ENCODE results near the gene PMPCA.

PMPCA gene

DNA sequence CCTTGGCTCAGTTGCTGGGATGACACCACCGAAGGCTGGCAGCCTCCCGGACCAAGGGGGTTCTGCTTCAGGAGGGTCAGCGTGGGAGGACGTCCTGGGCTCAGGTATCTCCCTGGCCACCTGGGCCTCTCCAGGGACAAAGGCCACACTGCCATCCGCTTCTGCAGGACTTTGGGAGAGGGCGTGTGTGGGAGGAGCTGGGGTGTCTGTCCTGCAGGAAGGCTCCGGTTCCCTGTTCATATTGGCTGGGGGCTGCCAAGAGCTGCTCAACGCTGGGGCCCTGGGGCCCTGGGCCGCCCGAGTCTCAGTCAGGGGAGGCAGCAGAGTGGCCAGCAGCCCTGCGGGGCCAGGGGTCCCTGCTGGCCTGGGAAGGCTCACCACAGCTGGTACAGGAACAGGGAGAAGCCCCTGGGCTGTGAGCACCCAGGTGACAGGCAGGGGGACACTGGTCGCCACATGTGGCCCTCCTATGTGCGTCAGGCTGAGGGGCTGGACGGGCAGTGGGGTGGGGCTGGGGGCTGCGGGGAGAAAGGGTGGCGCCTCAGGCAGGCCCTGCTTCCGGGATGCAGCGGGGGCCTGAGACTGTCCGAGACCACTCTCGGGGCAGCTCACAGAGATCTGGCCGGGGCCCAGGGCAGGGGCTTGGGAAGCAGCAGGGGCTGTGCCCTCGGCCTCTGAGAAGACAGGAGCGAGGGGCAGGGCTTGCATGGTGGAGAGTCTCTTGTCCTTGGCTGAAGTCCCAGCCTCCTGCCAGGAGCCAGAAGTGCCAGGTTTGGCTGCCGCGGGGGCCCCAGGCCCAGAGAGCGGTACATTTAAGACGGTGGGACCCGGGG, 32.1 kb upstream of the PMPCA start:
- TF ChIP-seq, protein P1, sequence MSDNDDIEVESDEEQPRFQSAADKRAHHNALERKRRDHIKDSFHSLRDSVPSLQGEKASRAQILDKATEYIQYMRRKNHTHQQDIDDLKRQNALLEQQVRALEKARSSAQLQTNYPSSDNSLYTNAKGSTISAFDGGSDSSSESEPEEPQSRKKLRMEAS (IDR thresholded peaks at IDR 0.05): no peak
- TF ChIP-seq, protein P2, sequence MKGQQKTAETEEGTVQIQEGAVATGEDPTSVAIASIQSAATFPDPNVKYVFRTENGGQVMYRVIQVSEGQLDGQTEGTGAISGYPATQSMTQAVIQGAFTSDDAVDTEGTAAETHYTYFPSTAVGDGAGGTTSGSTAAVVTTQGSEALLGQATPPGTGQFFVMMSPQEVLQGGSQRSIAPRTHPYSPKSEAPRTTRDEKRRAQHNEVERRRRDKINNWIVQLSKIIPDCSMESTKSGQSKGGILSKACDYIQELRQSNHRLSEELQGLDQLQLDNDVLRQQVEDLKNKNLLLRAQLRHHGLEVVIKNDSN (IDR thresholded peaks at IDR 0.05): no peak
- TF ChIP-seq RAD21 (IDR thresholded peaks at IDR 0.05; ENCODE audit: low read depth) (no peak), REST (IDR thresholded peaks at IDR 0.05; ENCODE audit: low read depth) (no peak)

- TF ChIP-seq REST (IDR thresholded peaks at IDR 0.05; ENCODE audit: low read depth) (no peak), ZBTB7A (IDR thresholded peaks at IDR 0.05; ENCODE audit: low read depth) (no peak), EGR1 (IDR thresholded peaks at IDR 0.05) (no peak)
Measured at GRCh38 chr9:136379003-136379287, 31.5 kb upstream of the PMPCA start.

DNA sequence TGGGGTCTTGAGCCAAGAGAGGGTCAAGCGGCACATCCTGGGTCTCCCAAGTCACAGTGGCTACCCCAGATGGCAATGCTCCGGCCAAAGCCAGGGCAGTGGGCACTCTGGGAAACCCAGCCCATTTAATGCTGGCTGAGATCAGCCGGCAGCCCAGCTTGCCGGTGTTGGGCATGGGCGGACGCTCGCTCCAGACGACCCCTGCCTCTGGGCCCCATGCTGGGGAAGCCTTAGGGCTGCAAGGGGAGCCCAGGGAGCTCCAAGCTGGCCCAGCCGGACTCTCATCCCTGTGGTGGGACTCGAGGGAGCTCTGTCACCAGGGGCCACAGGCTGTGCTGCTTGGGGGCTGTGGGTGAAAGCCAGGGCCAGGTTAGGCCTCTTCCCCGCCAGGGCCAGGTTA, 31.1 kb upstream of the PMPCA start:
- TF ChIP-seq CREB1 (IDR thresholded peaks at IDR 0.05; ENCODE audit: low read depth) (no peak), CEBPB (IDR thresholded peaks at IDR 0.05) (no peak), RAD21 (IDR thresholded peaks at IDR 0.05; ENCODE audit: low read depth) (no peak), TCF12 (IDR thresholded peaks at IDR 0.05; ENCODE audit: low read depth) (no peak), FOXM1 (IDR thresholded peaks at IDR 0.05; ENCODE audit: borderline replicate concordance, low read depth) (no peak), NFIC (IDR thresholded peaks at IDR 0.05) (no peak), EP300 (IDR thresholded peaks at IDR 0.05; ENCODE audit: borderline replicate concordance) (no peak), ZBTB7A (IDR thresholded peaks at IDR 0.05; ENCODE audit: low read depth) (no peak), YY1 (IDR thresholded peaks at IDR 0.05; ENCODE audit: low read depth) (no peak)

DNA sequence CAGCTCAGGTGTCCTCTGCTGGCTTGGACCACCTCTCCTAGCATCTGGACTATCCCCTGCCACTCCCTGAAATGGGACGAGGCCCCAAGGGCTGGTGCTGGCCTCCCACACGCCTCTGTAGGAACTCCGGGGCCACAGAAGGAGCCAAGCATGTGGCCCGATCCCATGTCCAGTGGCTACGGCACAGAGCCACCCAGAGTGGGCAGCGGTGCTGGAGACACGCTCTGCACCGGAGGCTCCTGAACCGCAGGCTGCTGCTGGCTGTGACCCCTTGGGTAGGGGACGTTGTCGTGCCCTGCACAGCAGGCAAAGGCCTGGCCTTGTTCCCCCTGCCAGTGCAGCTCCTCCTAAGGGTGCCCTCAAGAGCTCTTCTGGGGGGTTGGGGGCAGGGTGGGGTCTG, 30.6 kb upstream of the PMPCA start:
- TF ChIP-seq, protein P1 (IDR thresholded peaks at IDR 0.05): no peak
- TF ChIP-seq CEBPB (IDR thresholded peaks at IDR 0.05) (no peak), YY1 (IDR thresholded peaks at IDR 0.05; ENCODE audit: low read depth) (no peak)
- TF ChIP-seq, protein P2 (IDR thresholded peaks at IDR 0.05): no peak

GRCh38 chr9:136380381-136380780, 30.1 kb upstream of the PMPCA start:
- TF ChIP-seq, protein P1 (IDR thresholded peaks at IDR 0.05): no peak
- TF ChIP-seq NFIC (IDR thresholded peaks at IDR 0.05) (no peak), ZBTB7A (IDR thresholded peaks at IDR 0.05; ENCODE audit: low read depth) (no peak), CEBPB (IDR thresholded peaks at IDR 0.05) (no peak), TCF12 (IDR thresholded peaks at IDR 0.05; ENCODE audit: low read depth) (no peak), REST (IDR thresholded peaks at IDR 0.05; ENCODE audit: low read depth) (no peak), EGR1 (IDR thresholded peaks at IDR 0.05) (no peak), TEAD4 (IDR thresholded peaks at IDR 0.05) (no peak), YY1 (IDR thresholded peaks at IDR 0.05; ENCODE audit: low read depth) (no peak), EP300 (IDR thresholded peaks at IDR 0.05; ENCODE audit: borderline replicate concordance) (no peak), TAF1 (IDR thresholded peaks at IDR 0.05; ENCODE audit: low read depth) (no peak)
- TF ChIP-seq, protein P2 (IDR thresholded peaks at IDR 0.05): no peak

Data from Ishikawa (cell line).